Hepatic stellate cell (primary cell): ENCODE data around the gene ADRA2B.
"Not testable (repeated sequence)": the region's sequence is repeated elsewhere in the genome, so short reads cannot be mapped to it uniquely, and the experiment has no call there.

ENCODE experiments used
- DNase-seq: peaks from one replicate; pipeline ENCODE4 v3.0.0; 2011; ENCODE audit warnings: low spot score

ADRA2B gene

GRCh38 chr2:96116424-96116878, at the start of gene ADRA2B:
Gene ADRA2B, minus strand, starts transcription at chr2:96116571. Its CDS starts 422 bp downstream, at chr2:96116149.
- DNase-seq = no peak

GRCh38 chr2:96164459-96165184, 48.3 kb upstream of the ADRA2B start:
- no peak for DNase-seq

GRCh38 chr2:96163768-96164429, 47.5 kb upstream of the ADRA2B start:
- no peak for DNase-seq

- no peak for DNase-seq
These were observed 47.0 kb upstream of the ADRA2B start for GRCh38 chr2:96163415-96163767.

DNA sequence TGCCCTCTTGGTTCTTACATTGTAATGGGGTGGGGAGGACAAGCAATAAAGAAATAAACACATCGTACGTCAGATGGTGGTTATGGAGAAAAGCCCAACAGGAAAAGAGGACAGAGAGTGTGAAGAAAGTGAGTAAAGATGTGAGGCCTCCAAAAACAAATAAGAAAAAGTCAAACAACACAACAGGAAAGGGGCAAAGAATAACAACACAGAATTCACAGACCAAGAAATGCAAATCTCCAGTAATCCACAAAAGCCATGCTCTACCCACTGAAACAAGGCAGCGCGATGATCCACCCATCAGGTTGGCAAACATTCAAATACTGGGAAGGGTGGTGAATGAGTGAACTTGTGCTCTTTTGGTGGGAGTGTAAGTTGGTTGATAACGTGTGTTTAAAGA, 45.5 kb upstream of the ADRA2B start:
- no peak for DNase-seq

GRCh38 chr2:96160366-96160765, 44.0 kb upstream of the ADRA2B start:
- not testable (repeated sequence) for DNase-seq

- no peak for DNase-seq
These were observed 42.9 kb upstream of the ADRA2B start for GRCh38 chr2:96159084-96159830.

DNA sequence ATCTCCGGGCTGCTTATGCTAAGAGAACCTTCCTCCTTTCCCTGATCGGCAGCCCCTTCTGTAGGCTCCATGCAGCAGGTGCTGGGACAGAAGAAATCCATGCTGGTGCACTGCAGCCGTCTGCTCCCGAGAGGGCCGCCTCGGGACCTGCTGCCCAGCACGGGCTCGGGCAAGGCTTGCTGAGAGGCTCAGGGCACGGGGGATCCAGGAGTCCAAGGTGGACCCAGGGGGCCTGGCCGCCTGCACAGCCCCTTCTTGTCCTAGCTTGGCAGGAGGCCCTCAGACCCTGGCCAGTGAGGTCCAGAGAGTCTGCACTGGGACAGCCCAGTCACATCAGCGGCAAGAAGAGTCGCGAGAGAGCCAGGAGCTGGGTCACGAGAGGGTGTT, 42.2 kb upstream of the ADRA2B start:
- no peak for DNase-seq

DNA sequence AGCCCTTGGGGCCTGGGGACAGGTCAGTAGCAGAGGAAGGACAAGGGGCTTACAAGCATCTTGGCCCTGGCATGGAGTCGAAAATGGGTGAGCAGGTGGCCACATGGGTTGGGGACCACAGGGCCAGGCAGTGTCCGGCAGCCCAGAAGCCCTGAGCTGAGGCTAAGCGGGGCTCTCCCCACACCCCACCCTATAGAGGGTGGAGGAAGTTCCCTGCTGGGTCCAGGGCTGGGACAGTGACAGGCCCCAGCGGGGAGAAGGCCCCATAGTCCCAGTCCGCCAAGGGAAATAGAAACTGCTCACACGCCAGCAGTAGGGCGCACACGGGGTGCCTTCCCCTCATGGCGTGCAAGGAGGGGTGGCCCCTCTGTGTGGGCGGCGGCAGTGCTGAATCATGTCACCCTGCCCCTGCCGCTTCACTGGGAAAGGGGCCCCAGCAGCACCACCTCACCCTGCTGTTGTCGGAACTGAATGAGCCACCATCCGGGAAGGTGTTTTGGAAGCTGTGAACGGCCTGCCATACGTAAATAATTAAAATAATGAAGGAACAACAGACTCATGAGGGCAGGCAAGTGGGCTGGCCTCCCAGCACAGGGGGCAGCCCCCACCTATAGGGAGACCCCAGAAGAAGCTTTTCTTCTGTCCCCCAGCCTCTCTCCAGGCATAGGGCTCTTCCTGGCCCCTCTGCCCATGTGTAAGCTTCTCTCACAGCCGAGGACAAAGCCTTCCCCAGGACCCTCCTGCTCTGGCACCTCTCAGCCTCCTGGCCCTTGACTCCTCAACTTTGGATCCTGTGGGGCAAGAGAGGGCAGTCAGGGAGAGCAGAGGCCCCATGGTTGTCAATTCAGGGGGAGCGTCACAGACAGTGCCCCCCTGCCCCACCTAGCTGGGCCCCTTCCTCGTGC, 41.5 kb upstream of the ADRA2B start:
- no peak for DNase-seq

- DNase-seq = no peak
These were observed 40.7 kb upstream of the ADRA2B start for GRCh38 chr2:96156926-96157648.

DNA sequence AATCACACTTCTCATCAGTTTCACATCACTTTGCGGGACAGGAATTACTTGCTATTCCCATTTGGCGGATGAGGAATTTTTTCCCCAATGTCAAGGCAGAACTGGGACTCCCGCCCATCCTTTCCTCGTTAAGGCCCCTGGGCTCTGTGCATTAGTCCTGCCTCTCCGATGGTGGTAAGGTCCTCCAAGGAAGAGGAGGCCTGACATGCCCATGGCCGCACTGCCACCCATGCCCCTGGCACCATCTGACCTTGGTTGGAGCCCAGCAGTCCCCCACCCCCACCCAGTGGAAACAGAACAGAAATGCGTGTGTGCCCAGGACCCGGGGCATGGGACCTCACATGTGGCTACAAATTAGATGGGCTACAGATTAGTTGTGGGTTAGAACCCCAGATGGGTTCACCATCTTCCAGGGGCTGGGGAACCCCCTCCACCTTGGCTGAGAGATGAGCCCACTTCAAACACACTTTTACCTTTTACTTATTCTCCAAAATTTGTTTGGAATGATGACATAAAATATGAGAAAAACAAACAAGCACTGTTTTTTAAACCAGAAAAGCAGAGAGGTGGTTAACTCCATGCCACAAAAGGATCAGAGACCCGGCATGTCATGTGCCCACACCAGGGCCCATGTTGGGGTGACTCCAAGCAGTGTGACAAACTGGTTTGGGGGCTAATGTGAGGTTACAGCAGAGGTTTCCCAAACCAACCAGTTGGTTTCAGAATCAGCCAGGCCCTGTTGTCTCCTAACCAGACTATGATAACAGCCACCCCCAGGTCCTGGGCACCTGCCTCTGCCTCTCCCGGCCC, 39.8 kb upstream of the ADRA2B start:
- no peak for DNase-seq

- no peak for DNase-seq
These were observed 38.4 kb upstream of the ADRA2B start for GRCh38 chr2:96154506-96155380.

DNA sequence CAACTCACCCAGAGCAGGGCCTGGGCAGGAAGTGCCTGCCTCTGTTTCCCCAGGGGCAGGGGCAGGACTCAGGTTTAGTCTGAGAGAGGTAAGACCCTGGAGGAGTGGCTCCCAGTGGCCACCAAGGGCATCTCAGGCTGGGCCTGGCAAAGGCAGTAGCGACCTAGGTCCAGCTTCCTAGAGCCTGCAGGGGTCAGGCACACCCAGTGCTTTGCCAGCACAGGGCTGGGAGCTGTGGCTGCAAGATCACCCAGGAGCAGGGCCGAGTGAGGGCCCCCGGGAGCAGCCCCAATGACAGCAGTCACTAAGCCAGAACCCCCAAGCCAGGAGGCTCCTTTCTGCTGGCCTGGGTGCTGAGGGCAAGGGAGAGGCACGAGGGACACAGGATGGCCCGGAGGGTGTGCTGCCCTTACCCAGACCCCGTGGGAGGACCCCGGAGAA, 37.6 kb upstream of the ADRA2B start:
- DNase-seq = no peak

DNA sequence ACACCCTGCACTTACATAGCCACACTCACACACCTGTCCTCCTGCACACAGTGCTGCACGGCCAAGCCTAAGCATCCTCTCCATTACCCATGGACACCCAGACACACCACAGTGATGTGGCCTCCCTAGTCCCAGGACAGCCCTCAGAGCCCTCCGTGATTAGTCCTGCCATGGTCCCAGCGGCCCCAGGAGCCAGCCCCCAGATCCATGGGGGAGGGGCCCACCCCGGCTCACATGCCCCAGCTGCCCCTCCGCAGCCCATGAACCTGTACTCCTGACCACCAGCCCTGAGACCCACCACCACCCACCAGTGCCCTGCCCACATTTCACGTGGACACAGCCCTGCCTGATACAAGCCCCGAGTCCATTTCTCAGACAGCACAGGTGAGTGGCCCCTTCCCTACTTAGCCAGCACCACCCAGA, 36.9 kb upstream of the ADRA2B start:
- DNase-seq = no peak

DNA sequence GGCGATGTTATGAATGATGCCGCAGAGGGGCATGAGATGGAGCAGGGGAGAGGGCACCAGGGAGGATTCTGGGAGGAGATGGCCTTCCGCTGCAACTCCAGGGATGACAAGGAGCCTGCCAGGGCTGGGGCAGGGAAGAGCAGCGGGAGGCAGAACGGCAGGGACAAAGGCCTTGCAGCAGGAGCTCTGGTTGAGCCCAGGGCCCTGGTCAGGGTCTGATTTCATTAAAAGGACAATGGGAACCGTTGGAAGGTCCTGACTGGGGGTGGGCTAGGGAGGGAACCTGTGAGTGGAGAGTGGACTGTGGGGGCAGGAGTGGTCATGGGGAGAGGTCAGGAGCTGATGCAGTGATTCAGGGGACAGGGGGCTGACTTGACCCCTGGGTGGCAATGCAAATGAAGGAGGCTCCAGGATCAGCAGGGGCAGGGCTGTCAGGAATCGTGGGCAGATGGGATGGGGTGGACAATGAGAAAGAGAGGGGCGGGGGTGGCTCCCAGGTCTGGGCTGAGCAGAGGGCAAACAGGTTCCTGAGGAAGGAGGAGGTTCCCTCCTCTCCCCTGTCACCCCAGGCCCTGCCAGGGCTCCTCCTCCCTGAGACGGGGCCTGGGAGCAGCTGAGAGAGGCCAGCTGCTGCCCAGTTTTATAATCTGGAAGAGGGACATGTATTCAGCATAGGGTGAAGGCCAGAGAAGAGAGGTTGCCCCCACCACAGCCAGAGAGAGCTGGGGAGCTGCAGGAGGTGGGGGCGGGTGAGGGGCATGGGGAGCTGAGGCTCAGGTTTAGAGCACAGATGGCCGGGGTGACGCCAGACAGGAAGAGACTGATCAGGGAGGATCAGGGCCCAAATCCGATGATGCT, 36.2 kb upstream of the ADRA2B start:
- no peak for DNase-seq

- no peak for DNase-seq
These were observed 35.4 kb upstream of the ADRA2B start for GRCh38 chr2:96151595-96152303.

- no peak for DNase-seq
These were observed 34.6 kb upstream of the ADRA2B start for GRCh38 chr2:96150791-96151594.
